ENCODE measurements around the gene ADGRB2.

Gene ADGRB2

DNA sequence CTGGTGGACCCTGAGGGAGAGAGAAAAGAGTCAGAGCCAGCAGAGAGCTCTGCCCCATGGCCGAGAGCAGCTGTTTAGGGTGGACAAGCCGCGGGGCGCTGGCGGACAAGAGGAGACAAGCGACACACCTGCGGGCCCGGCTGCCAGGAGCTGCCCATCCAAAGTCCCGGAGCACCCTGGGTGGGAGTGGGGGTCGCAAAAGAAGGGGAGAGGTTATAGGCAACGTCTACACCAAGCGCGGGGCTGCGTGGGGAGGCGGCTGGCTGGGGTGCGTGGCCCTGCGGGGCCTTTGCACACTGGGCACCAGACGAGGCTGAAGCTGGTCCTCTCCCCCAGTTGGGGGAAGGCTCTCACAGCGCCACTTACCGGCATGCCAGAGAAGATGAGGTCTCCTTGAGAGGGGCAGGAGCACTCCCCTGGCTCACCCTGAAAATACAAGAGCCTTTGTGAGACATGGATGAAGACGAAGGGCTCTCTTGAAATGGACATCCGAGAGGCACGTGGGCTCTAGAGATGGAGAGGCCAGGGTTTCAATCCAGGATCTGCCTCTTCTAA lies 84.4 kb downstream of the ADGRB2 start:
- Mint-ChIP-seq H3K36me3 (ENCODE audit: low read depth) (no peaks in the 10 kb centered on the region), H3K27ac (no peak overlapping the region), H3K4me1 (ENCODE audit: low read depth) (no peaks in the 10 kb centered on the region), H3K9me3 (no peaks in the 10 kb centered on the region), H3K4me3 (no peak overlapping the region), H3K27me3 (ENCODE audit: low read depth) (peaks cover 3% of the 10 kb centered on the region)

DNA sequence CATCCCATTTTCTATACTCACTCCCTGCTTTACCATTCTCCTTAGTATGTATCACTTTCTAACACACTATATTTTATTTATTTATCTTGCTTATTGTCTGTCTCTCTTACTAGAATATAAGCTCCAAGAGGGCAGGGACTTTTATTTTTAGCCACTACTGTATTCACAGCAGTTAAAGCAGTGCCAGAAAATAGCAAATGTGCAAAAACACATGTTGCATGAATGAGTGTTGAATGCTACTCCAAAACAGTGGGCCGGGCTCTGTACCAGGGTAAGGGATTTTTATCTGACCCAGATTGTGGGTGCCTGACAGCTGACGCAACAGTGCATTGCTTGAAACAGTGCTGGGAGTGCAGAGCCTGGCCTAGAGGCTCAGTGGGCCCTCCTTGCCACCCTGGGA lies 85.0 kb downstream of the ADGRB2 start:
- no peak overlapping the region for H3K27ac Mint-ChIP-seq
- H3K4me3 Mint-ChIP-seq: no peak overlapping the region
- H3K36me3 Mint-ChIP-seq (ENCODE audit: low read depth): no peaks in the 10 kb centered on the region
- H3K27me3 Mint-ChIP-seq (ENCODE audit: low read depth): peaks cover 3% of the 10 kb centered on the region
- no peaks in the 10 kb centered on the region for H3K4me1 Mint-ChIP-seq (ENCODE audit: low read depth)
- H3K9me3 Mint-ChIP-seq: no peaks in the 10 kb centered on the region

DNA sequence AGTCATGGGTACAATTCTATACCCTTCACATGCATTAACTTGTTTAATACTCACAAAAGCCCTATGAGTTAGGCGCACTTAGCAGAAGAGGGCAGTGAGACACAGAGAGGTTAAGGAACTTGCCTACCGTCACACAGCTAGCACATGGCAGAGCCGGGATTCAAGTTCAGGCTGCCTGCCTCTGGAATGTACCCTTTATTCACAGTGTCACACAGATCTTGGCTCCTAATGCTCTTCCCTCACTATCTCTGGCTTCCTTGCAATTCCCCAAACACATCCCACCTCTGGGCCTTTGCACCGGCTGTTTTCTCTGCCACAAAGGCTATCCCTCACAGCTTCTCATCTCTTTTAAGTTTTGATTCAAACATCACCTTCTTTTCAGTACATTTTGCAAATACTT lies 85.5 kb downstream of the ADGRB2 start:
- H3K36me3 Mint-ChIP-seq (ENCODE audit: low read depth): no peaks in the 10 kb centered on the region
- H3K27ac Mint-ChIP-seq: no peak overlapping the region
- no peak overlapping the region for H3K4me3 Mint-ChIP-seq
- H3K9me3 Mint-ChIP-seq: no peaks in the 10 kb centered on the region
- peaks cover 3% of the 10 kb centered on the region for H3K27me3 Mint-ChIP-seq (ENCODE audit: low read depth)
- H3K4me1 Mint-ChIP-seq (ENCODE audit: low read depth): no peaks in the 10 kb centered on the region

DNA sequence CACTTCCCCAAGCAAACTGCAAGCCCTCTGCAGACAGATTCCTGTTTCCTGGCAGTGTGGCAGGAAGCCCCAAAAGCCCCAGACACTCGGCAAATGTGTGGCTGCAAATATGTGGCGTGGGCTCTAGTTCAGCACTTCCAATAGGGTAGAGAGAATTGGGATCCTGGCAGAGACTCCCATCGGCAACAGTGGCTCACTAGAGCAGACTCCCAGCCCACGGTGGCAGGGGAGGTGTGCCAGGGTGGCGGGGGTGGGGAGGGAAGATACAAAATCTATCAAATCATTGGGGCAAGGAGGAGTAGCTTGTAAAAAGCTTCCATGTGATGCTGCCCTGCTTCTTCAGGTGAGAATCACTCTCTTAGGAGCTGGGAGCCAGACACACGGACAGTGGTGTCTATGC lies 86.2 kb downstream of the ADGRB2 start:
- Mint-ChIP-seq H3K4me3 (no peak overlapping the region), H3K9me3 (no peaks in the 10 kb centered on the region), H3K27ac (no peak overlapping the region), H3K27me3 (ENCODE audit: low read depth) (peaks cover 3% of the 10 kb centered on the region), H3K4me1 (ENCODE audit: low read depth) (no peaks in the 10 kb centered on the region), H3K36me3 (ENCODE audit: low read depth) (no peaks in the 10 kb centered on the region)

DNA sequence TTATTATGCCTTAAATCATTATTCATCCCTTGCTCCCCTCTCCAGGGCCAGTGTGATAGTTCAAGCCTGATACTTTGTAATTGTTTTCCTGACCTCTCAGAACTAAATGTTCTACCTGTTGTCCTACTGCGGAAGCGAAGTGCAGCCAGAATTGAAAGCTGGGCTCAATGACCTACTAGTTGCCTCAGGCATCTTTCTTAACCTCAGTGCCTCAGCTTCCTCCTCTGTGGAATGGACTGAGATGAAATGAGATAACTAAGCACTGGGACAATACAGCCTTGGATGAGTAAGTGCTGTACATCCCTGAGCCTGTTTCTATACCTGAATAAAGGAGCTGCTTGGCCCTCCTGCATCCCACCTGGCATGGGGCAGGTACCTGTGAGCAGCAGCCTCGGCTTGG lies 86.7 kb downstream of the ADGRB2 start:
- Mint-ChIP-seq H3K27ac (no peak overlapping the region), H3K4me3 (no peak overlapping the region), H3K9me3 (no peaks in the 10 kb centered on the region), H3K4me1 (ENCODE audit: low read depth) (no peaks in the 10 kb centered on the region), H3K36me3 (ENCODE audit: low read depth) (no peaks in the 10 kb centered on the region), H3K27me3 (ENCODE audit: low read depth) (peaks cover 3% of the 10 kb centered on the region)
